ENCODE data around the gene KIAA1217.
A peak's percentile ranks its signal among the peaks of the same experiment; 100 is the strongest.

KIAA1217 gene

GRCh38 chr10:24370877-24371276 is 161.9 kb downstream of the KIAA1217 start:
- DNase-seq, result no peak

DNA sequence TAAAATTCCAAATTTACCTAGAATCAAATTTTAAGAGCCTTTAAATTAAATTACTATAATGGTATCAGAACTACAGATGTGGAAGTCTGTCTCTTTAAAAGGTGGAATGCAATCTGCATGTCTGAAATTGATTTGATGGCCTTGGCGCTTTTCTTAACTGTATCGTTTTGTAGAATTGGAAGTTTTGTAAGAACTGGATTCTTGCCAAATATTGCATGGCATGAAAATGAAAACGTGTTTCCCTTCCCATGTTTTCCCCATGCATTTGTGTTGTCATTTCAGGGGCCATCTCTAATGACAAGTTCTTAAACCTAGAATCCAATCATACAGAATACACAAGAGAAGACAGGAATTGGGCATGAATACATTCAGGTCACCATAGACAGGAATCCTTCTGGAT is 162.5 kb downstream of the KIAA1217 start:
- DNase-seq, result no peak

GRCh38 chr10:24374134-24374915 is 165.4 kb downstream of the KIAA1217 start:
- DNase-seq, result no peak

DNA sequence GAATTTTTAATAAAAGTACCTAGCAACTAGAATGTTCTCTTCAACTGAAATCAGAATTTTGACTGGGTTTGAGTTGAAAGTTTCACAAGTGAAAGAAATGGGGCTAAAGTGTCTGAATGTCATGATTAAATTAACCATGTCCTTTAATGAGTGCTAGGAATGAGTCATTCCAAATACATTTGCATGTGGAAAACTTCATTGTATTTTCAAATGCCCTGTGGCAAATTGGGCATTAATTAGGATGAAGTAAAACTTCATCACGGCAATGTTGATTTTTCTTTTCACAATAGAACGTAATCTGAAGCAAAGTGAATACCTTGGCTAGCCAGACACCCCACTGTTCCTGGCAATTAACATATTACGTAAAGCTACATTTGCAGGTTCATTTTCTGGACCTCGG is 166.6 kb downstream of the KIAA1217 start:
- DNase-seq, result no peak

DNA sequence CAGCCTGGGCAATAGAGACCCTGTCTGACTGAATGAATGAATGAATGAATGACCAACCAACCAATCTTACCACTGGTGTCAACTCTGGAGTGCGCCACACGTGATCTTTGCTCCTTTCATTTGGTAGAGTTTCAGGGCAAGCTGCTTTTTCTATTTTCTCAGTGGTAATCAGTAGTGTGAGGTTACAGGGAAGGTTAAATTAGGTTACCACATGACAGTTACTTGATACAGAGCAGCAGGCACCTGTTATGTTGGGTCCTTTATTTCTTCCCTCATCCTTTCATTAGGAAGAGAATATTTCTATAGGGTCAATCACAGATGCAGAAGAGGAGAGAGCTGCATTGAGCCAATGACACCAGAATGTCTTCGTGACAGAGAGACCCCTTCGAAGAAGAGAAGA is 167.8 kb downstream of the KIAA1217 start:
- DNase-seq, result no peak

DNA sequence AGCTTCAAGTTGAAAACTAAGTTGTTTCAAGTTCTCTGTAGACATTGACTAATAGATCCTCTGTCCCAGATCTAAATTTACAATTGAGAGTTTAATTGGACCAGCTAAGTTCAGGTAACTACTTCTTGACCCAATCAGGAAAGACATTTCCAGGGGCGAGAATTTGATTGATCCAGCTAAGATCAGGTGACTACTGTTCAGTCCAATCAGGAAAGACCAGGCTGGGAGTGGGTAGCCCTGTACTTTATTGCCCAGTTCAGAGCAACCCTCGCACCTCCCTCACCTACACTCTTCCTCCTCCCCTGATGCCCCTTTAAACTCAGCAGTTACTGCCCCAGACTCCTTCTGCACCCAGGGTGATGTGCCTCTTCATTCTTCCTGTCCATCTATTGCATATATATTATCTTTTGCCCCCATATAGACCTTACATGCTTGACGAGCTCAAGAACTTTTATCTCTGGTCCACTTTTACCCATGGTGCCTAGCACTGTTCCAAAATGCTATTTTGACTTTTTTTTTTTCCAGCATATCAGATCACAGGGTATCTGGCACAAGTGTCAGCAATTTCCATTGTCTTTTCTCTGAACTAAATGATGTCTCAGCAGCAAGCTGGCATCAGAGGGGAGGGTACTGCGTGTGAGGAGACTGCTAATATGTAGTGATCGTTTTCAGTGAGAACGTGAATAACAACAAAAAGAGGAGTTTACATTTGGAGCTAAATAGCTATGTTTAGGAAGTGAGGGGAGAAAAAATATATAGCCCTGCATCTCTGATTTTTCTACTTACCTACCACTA is 169.4 kb downstream of the KIAA1217 start:
- DNase-seq, result no peak

GRCh38 chr10:24381235-24382010 is 172.5 kb downstream of the KIAA1217 start:
- DNase-seq, result no peak

GRCh38 chr10:24382045-24382444 is 173.1 kb downstream of the KIAA1217 start:
- DNase-seq, result no peak

DNA sequence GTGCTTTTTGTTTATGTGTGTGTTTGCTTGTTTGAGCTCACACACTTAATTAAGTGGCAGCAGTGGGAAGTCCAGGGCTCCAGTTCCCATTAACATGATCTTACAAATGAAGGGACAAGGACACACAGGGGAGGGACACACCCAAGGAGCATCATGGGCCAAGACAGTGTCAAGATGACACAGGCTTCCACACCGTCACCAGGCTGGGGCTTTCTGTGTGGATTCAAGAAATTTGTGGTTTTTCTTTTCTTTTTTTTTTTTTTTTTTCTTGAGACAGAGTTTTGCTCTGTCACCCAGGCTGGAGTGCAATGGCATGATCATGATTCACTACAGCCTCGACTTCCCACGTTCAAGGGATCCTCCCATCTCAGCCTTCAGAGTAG is 173.6 kb downstream of the KIAA1217 start:
- no peak for DNase-seq

- DNase-seq, result no peak
Observed at GRCh38 chr10:24382979-24383663, 174.2 kb downstream of the KIAA1217 start.

- peak; percentile 41 for DNase-seq
Observed at GRCh38 chr10:24383681-24384106, 174.8 kb downstream of the KIAA1217 start.

DNA sequence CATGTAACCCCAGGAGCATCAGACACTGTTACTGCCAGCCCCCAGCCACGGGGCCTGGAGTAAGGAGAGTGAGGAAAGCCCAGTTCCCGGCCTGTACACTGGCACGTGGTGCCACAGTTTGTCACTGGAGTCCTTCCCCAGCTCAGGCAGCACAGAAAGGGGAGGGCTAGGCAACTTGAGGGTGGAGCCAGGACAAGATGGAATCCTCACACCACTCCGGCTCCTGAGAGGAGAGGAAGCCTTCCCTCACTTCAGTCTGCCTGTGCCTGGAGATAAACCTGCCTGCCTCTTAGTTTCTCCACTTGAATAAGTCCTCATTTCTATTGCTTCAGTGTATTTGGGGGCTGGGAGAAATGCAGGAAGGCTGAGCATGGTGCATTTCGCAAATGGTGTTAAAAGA is 176.0 kb downstream of the KIAA1217 start:
- no peak for DNase-seq

GRCh38 chr10:24385776-24386175 is 176.8 kb downstream of the KIAA1217 start:
- DNase-seq, result no peak

DNA sequence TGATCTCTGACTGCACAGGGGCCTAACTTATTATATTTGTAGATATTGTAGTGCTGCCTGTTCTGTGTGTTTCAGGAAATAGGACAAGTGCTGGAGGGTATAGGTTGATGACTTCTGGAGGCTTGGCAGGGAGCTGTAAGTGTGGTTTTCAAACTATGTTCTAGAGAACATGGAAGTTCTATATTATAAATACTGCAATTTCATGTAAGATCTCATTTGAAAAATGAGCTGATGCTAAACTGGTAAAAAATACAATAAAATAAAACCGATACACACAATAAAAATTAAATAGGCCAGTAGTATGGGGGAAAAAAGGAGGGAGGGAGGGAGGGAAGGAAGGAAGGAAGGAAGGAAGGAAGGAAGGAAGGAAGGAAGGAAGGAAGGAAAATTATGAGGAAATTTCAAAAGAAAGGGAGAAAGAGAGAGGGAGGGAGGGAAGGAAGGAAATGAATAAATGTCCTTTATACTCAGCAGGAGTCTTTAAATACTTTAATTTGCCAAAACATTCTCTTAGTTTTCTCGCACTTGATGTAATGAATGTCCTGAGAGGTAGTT is 181.3 kb downstream of the KIAA1217 start:
- no peak for DNase-seq

DNA sequence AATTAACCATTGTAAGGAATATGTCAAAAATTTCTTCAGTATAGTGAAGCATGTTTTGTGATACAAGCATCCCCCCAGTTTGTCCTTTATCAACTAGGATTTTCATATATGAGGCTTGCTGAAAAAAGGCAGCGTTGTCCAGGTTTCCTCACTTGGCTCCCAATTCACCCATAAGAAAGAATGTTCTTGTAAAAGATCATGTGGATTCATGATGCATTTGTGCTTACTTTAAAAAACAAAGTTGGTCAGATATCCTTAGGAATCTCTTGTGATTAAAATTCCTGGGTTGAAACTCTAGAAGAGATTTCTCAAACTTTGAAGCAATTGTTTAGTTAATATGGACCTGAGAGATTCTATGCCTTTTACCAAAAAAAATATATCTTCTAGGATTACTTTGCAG is 181.8 kb downstream of the KIAA1217 start:
- DNase-seq, result no peak

DNA sequence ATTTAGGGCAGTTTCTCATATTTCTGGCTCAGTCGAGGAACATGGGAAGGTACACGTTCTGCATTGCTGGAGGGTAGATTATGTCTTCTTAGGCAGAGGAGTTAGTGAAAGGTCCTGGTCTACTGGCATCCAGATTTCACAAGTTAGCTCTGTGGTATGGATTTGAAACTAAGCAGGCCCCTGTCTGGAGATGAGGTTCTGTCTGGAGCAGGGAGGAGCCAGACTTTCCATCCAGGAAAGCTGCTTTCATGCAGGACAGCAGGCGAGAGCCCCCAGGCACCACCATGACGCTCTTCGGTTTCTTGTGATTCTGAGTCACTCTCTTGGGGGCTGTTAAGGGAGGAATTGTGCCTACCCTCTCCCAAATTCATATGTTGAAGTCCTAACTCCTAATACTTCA is 184.3 kb downstream of the KIAA1217 start:
- DNase-seq, result no peak

GRCh38 chr10:24394461-24395190 is 185.7 kb downstream of the KIAA1217 start:
- DNase-seq, result no peak

- no peak for DNase-seq
Observed at GRCh38 chr10:24396396-24396795, 187.5 kb downstream of the KIAA1217 start.

- no peak for DNase-seq
Observed at GRCh38 chr10:24397662-24398061, 188.7 kb downstream of the KIAA1217 start.

- no peak for DNase-seq
Observed at GRCh38 chr10:24404567-24404966, 195.6 kb downstream of the KIAA1217 start.

DNA sequence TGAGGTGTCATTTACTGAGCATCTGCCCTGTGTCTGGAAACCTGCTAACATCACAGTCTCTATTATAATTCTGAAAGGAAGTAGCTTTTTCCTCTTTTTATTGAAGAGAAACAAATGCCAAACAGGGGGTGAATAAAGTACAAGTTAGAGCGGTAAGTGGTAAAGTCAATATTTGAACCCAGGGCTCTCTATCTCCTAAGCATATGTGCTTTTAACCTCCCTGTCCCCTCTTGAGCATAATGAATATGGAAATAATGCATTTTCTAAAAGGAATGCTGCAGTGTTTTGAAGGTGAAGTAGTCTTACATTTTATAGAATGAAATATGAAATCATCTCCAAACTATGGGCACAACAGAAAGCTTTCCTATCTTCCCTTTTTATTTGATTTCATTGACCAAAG is 196.7 kb downstream of the KIAA1217 start:
- DNase-seq, result no peak
